ENCODE measurements around the gene GZMM.

The GZMM gene

GRCh38 chr19:567296-567900 lies 23.5 kb downstream of the GZMM start:
- no peak for DNase-seq

- DNase-seq = no peak
Observed at GRCh38 chr19:570251-570686, 26.4 kb downstream of the GZMM start.

DNA sequence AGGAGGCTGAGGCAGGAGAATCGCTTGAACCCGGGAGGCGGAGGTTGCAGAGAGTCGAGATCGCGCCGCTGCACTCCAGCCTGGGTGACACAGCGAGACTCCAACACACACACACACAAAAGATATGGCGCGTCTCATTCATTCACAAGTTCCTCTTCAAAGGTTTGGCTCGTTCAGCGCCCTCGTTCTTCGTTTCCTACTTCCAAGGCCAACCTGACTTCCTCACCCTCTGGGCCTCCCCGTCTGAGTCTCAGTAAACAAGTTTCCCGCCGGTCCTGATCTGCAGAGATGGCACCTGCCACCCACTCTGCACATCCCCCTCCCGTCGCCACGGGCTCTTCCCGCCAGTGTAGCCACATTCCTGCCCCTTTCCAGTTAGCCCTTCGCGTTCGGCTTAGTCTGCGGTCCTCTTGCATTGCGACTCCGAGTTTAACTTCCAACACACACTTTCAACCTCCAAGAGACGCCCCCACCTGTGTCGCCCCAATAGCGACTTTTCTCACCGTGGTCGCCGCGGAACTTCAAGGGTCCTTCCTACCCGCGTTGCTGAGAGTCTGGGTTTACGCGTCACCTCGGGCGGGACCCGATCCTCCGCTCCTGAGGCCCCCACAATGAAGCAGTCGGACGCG lies 27.2 kb downstream of the GZMM start:
- no peak for DNase-seq

- no peak for DNase-seq
Observed at GRCh38 chr19:571566-571974, 27.7 kb downstream of the GZMM start.

DNA sequence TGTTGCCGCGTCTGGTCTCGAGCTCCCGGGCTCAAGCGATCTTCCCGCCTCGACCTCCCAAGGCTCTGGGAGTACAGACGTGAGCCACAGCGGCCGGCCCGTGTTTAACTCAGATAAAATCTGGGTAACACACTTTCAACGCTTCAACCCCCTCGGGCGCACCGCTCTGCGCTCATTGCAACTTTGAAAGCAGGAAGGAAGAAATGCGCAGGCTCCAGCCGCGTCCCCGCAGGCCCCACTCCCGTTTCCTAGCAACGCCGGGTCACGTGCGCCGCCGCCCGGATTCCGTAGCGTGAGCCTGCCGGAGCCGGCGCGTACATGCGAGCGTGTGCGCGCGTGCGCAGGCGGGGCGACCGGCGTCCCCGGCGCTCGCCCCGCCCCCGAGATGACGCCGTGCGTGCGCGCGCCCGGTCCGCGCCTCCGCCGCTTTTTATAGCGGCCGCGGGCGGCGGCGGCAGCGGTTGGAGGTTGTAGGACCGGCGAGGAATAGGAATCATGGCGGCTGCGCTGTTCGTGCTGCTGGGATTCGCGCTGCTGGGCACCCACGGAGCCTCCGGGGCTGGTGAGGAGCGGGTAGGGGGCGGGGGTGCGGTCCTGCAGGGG lies 28.4 kb downstream of the GZMM start, which contains the start of gene BSG:
BSG (plus strand) TSS at position 457 of the 603 bp plus-strand sequence; CDS start at position 496, 39 bp downstream.
- DNase-seq = peak; percentile 67

DNA sequence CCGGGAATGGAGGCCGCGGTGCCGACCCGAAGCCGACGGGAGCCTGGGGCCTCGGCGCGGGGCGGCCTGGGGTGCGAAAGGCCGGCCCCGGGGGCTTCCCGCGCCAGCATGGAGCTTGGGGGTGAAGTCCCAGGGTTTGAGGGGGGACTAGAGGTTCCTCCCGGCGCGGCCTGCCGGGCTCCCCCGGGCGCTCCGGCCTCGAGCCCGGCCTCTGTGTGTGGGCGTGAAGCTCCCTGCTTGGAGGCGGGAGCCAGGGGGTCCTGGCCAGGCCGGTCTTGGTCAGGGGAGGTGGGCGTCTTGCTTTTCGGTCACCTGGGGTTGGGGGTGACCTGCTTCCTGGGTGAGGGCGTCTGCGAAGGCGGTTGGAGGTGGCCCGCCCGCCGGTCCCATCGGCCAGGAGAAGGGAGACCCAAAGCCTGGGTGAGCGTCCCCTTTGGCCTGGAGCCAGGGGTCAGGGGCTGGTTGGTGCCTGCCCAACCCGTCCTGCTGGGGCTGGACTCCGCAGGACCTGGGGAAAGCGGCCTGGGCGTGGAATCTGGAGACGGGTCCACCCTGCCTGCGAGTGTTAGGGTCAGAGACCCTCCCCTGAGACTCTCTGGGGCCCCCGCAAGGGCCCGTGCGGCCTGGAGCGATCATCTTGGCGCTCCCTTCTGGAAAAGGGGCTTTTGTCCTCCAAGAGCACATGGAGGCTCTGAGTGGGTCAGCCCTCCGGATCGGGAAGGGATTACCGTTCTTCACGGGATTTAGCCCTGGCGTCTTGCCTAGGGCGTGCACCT lies 29.1 kb downstream of the GZMM start:
- no peak for DNase-seq

- DNase-seq = no peak
Observed at GRCh38 chr19:573519-573825, 29.6 kb downstream of the GZMM start.

GRCh38 chr19:574658-575526 lies 31.0 kb downstream of the GZMM start:
- no peak for DNase-seq

DNA sequence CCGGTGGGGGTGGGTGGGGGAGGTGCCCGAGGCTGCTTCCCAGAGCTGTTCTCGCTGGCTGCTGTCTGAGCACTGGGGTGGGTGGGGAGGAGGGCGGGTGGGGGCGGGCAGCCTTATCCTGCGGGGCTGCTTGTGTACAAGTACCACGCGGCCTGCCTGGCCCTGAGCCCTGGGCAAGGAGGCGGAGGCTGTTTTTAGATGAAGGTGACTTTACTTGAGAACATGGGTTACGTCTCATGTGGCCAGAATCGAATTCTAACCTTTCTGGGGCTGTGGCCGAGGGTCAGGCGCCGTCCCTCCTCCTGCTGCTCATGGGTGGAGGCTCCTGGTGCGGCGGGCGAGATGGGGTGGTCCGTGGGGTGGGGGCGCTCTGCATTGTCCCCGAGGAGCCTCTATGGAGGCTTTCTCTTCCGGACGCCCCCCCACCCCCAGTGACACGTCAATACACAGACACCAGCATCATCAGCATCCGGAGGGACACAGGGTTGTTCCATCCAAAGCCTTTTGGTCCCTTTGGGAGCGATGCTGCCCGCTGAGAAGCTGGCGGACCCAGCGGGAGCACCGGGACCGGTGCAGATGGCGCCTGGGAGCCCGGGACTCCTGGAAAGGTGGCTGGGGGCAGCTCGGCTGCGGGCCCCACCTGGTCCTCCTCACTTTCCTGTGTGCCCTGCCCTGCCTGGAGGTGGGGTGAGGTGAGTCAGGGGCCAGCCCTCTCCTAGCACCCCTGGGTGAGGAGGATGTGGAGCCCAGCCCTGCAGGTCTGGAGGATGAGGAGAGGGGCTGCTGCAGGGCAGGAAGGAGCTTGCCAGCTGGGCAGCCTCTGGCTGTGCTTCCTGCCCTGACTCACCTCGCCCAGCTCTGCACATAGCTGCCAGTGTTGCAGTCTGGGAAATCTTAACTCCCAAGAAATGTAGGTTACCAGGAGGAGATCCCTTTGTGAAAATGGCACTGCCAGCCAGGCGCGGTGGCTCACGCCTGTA lies 32.0 kb downstream of the GZMM start:
- no peak for DNase-seq

DNA sequence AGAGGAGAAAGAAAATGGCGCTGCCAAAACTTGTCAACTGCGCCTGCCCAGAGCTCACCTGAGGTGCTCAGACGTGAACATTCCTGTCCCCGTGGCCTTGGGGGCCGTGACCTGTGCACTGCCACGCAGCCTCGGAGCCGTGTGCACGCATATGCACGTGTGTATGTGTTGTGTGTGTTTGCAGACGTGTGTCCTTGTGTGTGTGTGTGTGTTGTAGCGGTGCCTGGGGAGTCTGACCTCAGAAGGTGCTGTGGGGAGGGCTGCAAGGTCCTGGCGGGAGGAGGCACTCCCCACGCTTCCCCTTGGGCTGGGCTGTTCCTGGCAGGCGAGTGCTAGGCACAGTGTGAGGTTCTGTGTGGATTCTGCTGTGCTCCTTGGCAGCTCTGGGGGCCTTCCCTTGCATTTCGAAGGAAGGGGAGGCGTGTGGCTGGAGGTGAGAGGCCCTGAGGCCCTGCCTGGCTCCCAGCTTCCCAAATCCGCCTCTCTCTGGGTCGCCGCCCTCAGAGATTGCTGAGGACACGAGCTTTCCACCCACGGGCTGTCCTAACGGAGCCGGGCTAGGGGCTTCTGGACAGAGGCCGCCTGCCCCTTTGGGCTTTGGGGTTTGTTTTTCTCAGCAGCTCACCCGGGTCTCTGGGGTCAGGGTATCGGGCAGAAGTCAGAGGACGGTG lies 33.0 kb downstream of the GZMM start:
- no peak for DNase-seq

DNA sequence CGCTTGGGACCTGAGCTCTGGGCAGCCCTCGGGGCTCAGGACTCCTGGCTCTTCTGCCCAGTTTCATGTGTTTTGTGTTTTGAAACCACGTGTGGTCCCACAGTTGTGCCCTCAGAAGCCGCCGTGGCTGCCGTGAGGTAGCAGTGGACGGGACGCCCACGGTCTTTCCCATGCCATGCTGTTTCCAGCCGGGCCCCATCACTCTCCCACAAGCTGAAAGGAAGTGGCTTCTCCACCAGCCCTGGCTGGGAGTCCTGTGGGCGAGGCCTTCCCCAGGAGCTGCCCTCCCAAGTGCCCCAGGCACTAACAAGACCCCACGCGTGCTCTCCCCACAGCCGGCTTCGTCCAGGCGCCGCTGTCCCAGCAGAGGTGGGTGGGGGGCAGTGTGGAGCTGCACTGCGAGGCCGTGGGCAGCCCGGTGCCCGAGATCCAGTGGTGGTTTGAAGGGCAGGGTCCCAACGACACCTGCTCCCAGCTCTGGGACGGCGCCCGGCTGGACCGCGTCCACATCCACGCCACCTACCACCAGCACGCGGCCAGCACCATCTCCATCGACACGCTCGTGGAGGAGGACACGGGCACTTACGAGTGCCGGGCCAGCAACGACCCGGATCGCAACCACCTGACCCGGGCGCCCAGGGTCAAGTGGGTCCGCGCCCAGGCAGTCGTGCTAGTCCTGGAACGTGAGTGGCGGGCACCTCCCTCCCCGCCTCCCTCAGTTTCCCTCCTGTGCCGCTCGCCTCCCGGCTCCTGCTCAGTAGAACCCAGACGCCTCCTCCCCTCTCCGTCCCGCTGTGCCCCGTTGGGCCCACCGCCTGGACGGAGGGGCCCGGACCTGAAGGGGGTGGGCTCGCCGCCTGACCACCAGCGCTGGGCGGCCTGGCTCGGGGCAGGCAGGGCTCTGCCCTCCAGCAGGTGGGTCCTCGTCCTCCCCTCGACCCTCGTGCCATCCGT lies 33.9 kb downstream of the GZMM start:
- no peak for DNase-seq

- no peak for DNase-seq
Observed at GRCh38 chr19:579111-579841, 35.4 kb downstream of the GZMM start.

DNA sequence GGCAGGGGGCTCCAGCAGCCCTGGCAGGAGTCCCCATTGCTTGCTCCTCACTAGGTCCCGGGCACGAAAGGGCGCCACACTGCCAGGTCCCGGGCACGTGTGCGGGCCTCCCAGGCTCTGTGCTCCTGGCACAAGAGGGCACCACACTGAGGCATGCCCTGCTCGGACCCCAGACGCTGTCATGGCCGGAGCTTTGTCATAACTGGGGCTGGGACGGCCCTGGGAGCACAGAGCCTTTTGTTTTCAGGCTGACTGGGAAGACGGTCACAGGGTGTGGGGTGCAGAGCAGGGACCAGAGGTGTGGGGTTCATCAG lies 35.9 kb downstream of the GZMM start:
- no peak for DNase-seq

DNA sequence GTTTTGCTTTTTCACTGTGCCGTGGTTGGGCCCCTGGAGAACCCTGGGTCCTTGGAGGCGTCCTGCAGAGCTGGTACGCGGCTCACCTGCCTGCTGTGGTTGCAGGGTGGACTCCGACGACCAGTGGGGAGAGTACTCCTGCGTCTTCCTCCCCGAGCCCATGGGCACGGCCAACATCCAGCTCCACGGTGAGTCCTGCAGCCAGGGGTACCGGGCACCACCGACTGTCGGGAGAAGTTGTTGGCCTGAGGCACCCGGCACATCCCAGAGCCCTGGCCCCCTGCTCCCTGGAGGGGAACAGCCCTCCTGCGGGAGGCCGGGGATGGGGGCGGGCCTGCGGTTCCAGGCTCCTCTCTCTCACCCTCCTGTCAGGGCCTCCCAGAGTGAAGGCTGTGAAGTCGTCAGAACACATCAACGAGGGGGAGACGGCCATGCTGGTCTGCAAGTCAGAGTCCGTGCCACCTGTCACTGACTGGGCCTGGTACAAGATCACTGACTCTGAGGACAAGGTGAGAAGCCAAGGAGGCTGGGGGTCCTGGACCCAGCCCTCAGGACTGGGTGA lies 36.5 kb downstream of the GZMM start:
- no peak for DNase-seq

GRCh38 chr19:581399-582111 lies 37.7 kb downstream of the GZMM start:
- DNase-seq = no peak

- DNase-seq = no peak
Observed at GRCh38 chr19:582497-583197, 38.8 kb downstream of the GZMM start.

GRCh38 chr19:583198-583967 lies 39.5 kb downstream of the GZMM start:
- no peak for DNase-seq

Measured in cortex of kidney (tissue), 1 donor.